ENCODE data around the gene CTNNBL1.

The CTNNBL1 gene

DNA sequence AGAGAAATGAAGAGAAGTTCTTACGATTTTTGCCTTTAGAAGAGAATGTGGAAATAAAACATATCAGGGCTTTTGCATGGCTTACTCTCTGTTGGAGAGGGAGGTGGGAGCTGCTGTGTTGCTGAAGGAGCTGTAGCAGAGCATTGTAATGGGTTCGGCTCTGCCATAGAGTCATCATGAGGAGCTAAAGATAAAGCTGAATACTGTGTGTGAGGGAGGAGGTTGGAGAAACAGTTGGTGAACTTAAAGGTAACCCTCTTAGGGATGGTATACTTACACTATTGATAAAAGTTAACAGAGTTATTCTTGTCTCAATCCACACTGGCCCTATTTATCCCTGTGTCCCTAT lies 34.8 kb downstream of the CTNNBL1 start:
- Histone ChIP-seq H3K18ac (ENCODE audit: low read depth in 1 of 2, low read length in 2 of 2) (no peak overlapping the region), H3K4ac (ENCODE audit: low read depth in 1 of 2, low read length in 2 of 2) (no peak overlapping the region), H3K14ac (ENCODE audit: low read length in 2 of 2) (no peak overlapping the region), H3K9ac (ENCODE audit: low read length) (no peak overlapping the region), H3K4me2 (ENCODE audit: low read length, poor library complexity, severe bottlenecking) (no peak overlapping the region), H2BK5ac (ENCODE audit: low read depth, low read length, poor library complexity, severe bottlenecking) (no peak overlapping the region), H4K91ac (ENCODE audit: low read length) (no peak overlapping the region), H3K4me3 (ENCODE audit: insufficient read depth in 1 of 2, low read depth in 1 of 2, low read length in 2 of 2) (no peak overlapping the region), H3K27me3 (ENCODE audit: control insufficient read depth in 1 of 2, insufficient read depth in 1 of 2, low read length in 2 of 2) (no peaks in the 10 kb centered on the region), H2AFZ (ENCODE audit: low read depth, low read length) (no peak overlapping the region), H4K8ac (ENCODE audit: low read length) (no peak overlapping the region), H3K23ac (ENCODE audit: low read length in 2 of 2) (no peak overlapping the region), H3K27ac (ENCODE audit: low read length, poor library complexity, severe bottlenecking) (no peak overlapping the region), H2BK120ac (ENCODE audit: low read depth, low read length) (no peak overlapping the region), H2BK12ac (ENCODE audit: low read length in 2 of 2) (no peak overlapping the region), H3K4me1 (ENCODE audit: control insufficient read depth, insufficient read depth, low read depth, low read length) (peaks cover 2% of the 10 kb centered on the region), H2AK5ac (ENCODE audit: low read length, severe bottlenecking) (no peak overlapping the region), H2BK15ac (ENCODE audit: low read depth, poor library complexity, severe bottlenecking) (no peak overlapping the region), H3K9me3 (ENCODE audit: control insufficient read depth, low read length) (no peaks in the 10 kb centered on the region), H3K36me3 (ENCODE audit: control insufficient read depth in 1 of 2, insufficient read depth in 2 of 2, low read depth in 1 of 2, low read length in 2 of 2) (peaks cover 0 to 12% of the 10 kb centered on the region in 2 experiments), H3K79me1 (replicated peaks; ENCODE audit: low read length, poor library complexity, severe bottlenecking) (peaks cover 30% of the 10 kb centered on the region)
- DNase-seq, result no peak
- 85% methylated on average over 2 of the region's 2 CpGs for whole genome bisulfite sequencing

- Histone ChIP-seq H2AFZ (ENCODE audit: low read depth, low read length) (no peak overlapping the region), H4K91ac (ENCODE audit: low read length) (no peak overlapping the region), H3K9ac (ENCODE audit: low read length) (no peak overlapping the region), H3K18ac (ENCODE audit: low read depth in 1 of 2, low read length in 2 of 2) (no peak overlapping the region), H2AK5ac (ENCODE audit: low read length, severe bottlenecking) (no peak overlapping the region), H2BK12ac (ENCODE audit: low read length in 2 of 2) (no peak overlapping the region), H3K27ac (ENCODE audit: low read length, poor library complexity, severe bottlenecking) (no peak overlapping the region), H3K4me3 (ENCODE audit: insufficient read depth in 1 of 2, low read depth in 1 of 2, low read length in 2 of 2) (no peak overlapping the region), H3K27me3 (ENCODE audit: control insufficient read depth in 1 of 2, insufficient read depth in 1 of 2, low read length in 2 of 2) (no peaks in the 10 kb centered on the region), H2BK15ac (ENCODE audit: low read depth, poor library complexity, severe bottlenecking) (no peak overlapping the region), H3K14ac (ENCODE audit: low read length in 2 of 2) (no peak overlapping the region), H2BK120ac (ENCODE audit: low read depth, low read length) (no peak overlapping the region), H3K4me2 (ENCODE audit: low read length, poor library complexity, severe bottlenecking) (no peak overlapping the region), H3K4me1 (ENCODE audit: control insufficient read depth, insufficient read depth, low read depth, low read length) (peaks cover 2% of the 10 kb centered on the region), H2BK5ac (ENCODE audit: low read depth, low read length, poor library complexity, severe bottlenecking) (no peak overlapping the region), H3K36me3 (ENCODE audit: control insufficient read depth in 1 of 2, insufficient read depth in 2 of 2, low read depth in 1 of 2, low read length in 2 of 2) (peaks cover 0 to 13% of the 10 kb centered on the region in 2 experiments), H3K79me1 (replicated peaks; ENCODE audit: low read length, poor library complexity, severe bottlenecking) (peaks cover 32% of the 10 kb centered on the region), H4K8ac (ENCODE audit: low read length) (no peak overlapping the region), H3K23ac (ENCODE audit: low read length in 2 of 2) (no peak overlapping the region), H3K9me3 (ENCODE audit: control insufficient read depth, low read length) (no peaks in the 10 kb centered on the region), H3K4ac (ENCODE audit: low read depth in 1 of 2, low read length in 2 of 2) (no peak overlapping the region)
- WGBS, result 83% methylated on average over 4 of the region's 4 CpGs
- DNase-seq, result no peak
These were observed 35.6 kb downstream of the CTNNBL1 start for GRCh38 chr20:37729452-37729851.

- H2BK120ac ChIP-seq (ENCODE audit: low read depth, low read length), result no peak overlapping the region
- no peaks in the 10 kb centered on the region for H3K9me3 ChIP-seq (ENCODE audit: control insufficient read depth, low read length)
- 81% methylated on average over 2 of the region's 3 CpGs for WGBS
- no peak overlapping the region for H4K8ac ChIP-seq (ENCODE audit: low read length)
- no peak overlapping the region for H3K4me2 ChIP-seq (ENCODE audit: low read length, poor library complexity, severe bottlenecking)
- no peak overlapping the region for H2BK5ac ChIP-seq (ENCODE audit: low read depth, low read length, poor library complexity, severe bottlenecking)
- peaks cover 2% of the 10 kb centered on the region for H3K4me1 ChIP-seq (ENCODE audit: control insufficient read depth, insufficient read depth, low read depth, low read length)
- no peak overlapping the region for H3K9ac ChIP-seq (ENCODE audit: low read length)
- no peak overlapping the region for H3K4ac ChIP-seq (ENCODE audit: low read depth in 1 of 2, low read length in 2 of 2)
- no peak overlapping the region for H2BK12ac ChIP-seq (ENCODE audit: low read length in 2 of 2)
- H3K27me3 ChIP-seq (ENCODE audit: control insufficient read depth in 1 of 2, insufficient read depth in 1 of 2, low read length in 2 of 2), result no peaks in the 10 kb centered on the region
- no peak overlapping the region for H2BK15ac ChIP-seq (ENCODE audit: low read depth, poor library complexity, severe bottlenecking)
- peak; percentile 12 for DNase-seq
- H2AK5ac ChIP-seq (ENCODE audit: low read length, severe bottlenecking), result no peak overlapping the region
- H3K14ac ChIP-seq (ENCODE audit: low read length in 2 of 2), result no peak overlapping the region
- no peak overlapping the region for H4K91ac ChIP-seq (ENCODE audit: low read length)
- H3K36me3 ChIP-seq (ENCODE audit: control insufficient read depth in 1 of 2, insufficient read depth in 2 of 2, low read depth in 1 of 2, low read length in 2 of 2), result peaks cover 0 to 13% of the 10 kb centered on the region in 2 experiments
- no peak overlapping the region for H3K23ac ChIP-seq (ENCODE audit: low read length in 2 of 2)
- H2AFZ ChIP-seq (ENCODE audit: low read depth, low read length), result no peak overlapping the region
- H3K27ac ChIP-seq (ENCODE audit: low read length, poor library complexity, severe bottlenecking), result no peak overlapping the region
- no peak overlapping the region for H3K4me3 ChIP-seq (ENCODE audit: insufficient read depth in 1 of 2, low read depth in 1 of 2, low read length in 2 of 2)
- H3K18ac ChIP-seq (ENCODE audit: low read depth in 1 of 2, low read length in 2 of 2), result no peak overlapping the region
- H3K79me1 ChIP-seq (replicated peaks; ENCODE audit: low read length, poor library complexity, severe bottlenecking), result peaks cover 32% of the 10 kb centered on the region
These were observed 36.1 kb downstream of the CTNNBL1 start for GRCh38 chr20:37729909-37730308.

- peaks cover 2% of the 10 kb centered on the region for H3K4me1 ChIP-seq (ENCODE audit: control insufficient read depth, insufficient read depth, low read depth, low read length)
- no peak overlapping the region for H3K4me3 ChIP-seq (ENCODE audit: insufficient read depth in 1 of 2, low read depth in 1 of 2, low read length in 2 of 2)
- H2AK5ac ChIP-seq (ENCODE audit: low read length, severe bottlenecking), result no peak overlapping the region
- no peak overlapping the region for H3K14ac ChIP-seq (ENCODE audit: low read length in 2 of 2)
- no peak overlapping the region for H3K9ac ChIP-seq (ENCODE audit: low read length)
- H3K23ac ChIP-seq (ENCODE audit: low read length in 2 of 2), result no peak overlapping the region
- no peak overlapping the region for H3K4ac ChIP-seq (ENCODE audit: low read depth in 1 of 2, low read length in 2 of 2)
- H2BK15ac ChIP-seq (ENCODE audit: low read depth, poor library complexity, severe bottlenecking), result no peak overlapping the region
- H2BK12ac ChIP-seq (ENCODE audit: low read length in 2 of 2), result no peak overlapping the region
- peaks cover 10 to 32% of the 10 kb centered on the region in 2 experiments for H3K36me3 ChIP-seq (ENCODE audit: control insufficient read depth in 1 of 2, insufficient read depth in 2 of 2, low read depth in 1 of 2, low read length in 2 of 2)
- H3K18ac ChIP-seq (ENCODE audit: low read depth in 1 of 2, low read length in 2 of 2), result no peak overlapping the region
- DNase-seq, result no peak
- H3K9me3 ChIP-seq (ENCODE audit: control insufficient read depth, low read length), result no peaks in the 10 kb centered on the region
- H3K27me3 ChIP-seq (ENCODE audit: control insufficient read depth in 1 of 2, insufficient read depth in 1 of 2, low read length in 2 of 2), result no peaks in the 10 kb centered on the region
- no peak overlapping the region for H2BK120ac ChIP-seq (ENCODE audit: low read depth, low read length)
- WGBS, result 98% methylated on average over 4 of the region's 4 CpGs
- peaks cover 30% of the 10 kb centered on the region for H3K79me1 ChIP-seq (replicated peaks; ENCODE audit: low read length, poor library complexity, severe bottlenecking)
- H4K91ac ChIP-seq (ENCODE audit: low read length), result no peak overlapping the region
- H3K4me2 ChIP-seq (ENCODE audit: low read length, poor library complexity, severe bottlenecking), result no peak overlapping the region
- H2BK5ac ChIP-seq (ENCODE audit: low read depth, low read length, poor library complexity, severe bottlenecking), result no peak overlapping the region
- no peak overlapping the region for H2AFZ ChIP-seq (ENCODE audit: low read depth, low read length)
- no peak overlapping the region for H3K27ac ChIP-seq (ENCODE audit: low read length, poor library complexity, severe bottlenecking)
- H4K8ac ChIP-seq (ENCODE audit: low read length), result no peak overlapping the region
These were observed 39.6 kb downstream of the CTNNBL1 start for GRCh38 chr20:37733416-37733815.

Data from mesenchymal stem cell (in vitro differentiated cells and primary cell).